HCT116 (cell line): ENCODE measurements around the gene APBA2. TPM values are rescaled to one million over a fixed set of nuclear protein-coding genes. Genes with fewer than 3 reads are reported as not detected.

ENCODE experiments used
- ATAC-seq: fragments of 200-7000 bp; cut with Tn5 transposase; 2 replicates; pipeline ENCODE4 v1.9.1; 2020; ENCODE audit warnings: mild to moderate bottlenecking, moderate library complexity
- BruUV-seq: library from RNA; stranded (reverse); fragments of 400-500 nt; replicated peaks from 2 replicates; lab custom pipeline; 2021; lab: Mats Ljungman, UMichigan
- CTCF ChIA-PET: fragments of 300-600 bp; sonication (Branson Sonifier 250); formaldehyde crosslinking; loops from one replicate; lab custom pipeline; 2021; ENCODE audit warnings: antibody characterized with exemption; lab: Charles Lee
- POLR2A ChIA-PET: fragments of 300-600, 350-600 bp; sonication (Branson Sonifier 250); formaldehyde crosslinking; loops from one replicate; lab custom pipeline; 2021; ENCODE audit warnings: antibody characterized with exemption; lab: Charles Lee
- RAD21 ChIA-PET, 2 experiments: fragments of 300-600 bp; sonication (Branson Sonifier 250); formaldehyde crosslinking; loops; one replicate each; lab custom pipeline; 2023; ENCODE audit warnings: low total read pairs in 2 of 2; ENCODE audit not compliant: uncharacterized antibody in 2 of 2, unreplicated experiment in 2 of 2, low non-redundant PET in 1 of 2; lab: Charles Lee
- DNase-seq: peaks from one replicate; pipeline ENCODE4 v3.0.0-alpha.2; 2010; ENCODE audit warnings: low read depth, low spot score
- H2AFZ ChIP-seq: fragments of 200-600 bp; shearing (Covaris generic), sonication (generic); 2 replicates; pipeline ENCODE4 v1.6.1; 2017; ENCODE audit warnings: low read depth, mixed run types, mixed read lengths, antibody characterized with exemption, low read length; ENCODE audit not compliant: poor library complexity, severe bottlenecking
- H3K27ac ChIP-seq: 2 replicates; pipeline ENCODE4 v1.5.1; 2012; ENCODE audit warnings: low read depth, low read length
- H3K27me3 ChIP-seq: fragments of 200-600 bp; sonication (generic); 2 replicates; pipeline ENCODE4 v1.6.1; 2016; ENCODE audit warnings: mixed run types, low read length, mixed read lengths; ENCODE audit not compliant: insufficient read depth
- H3K36me3 ChIP-seq, 2 experiments: fragments of 200-500 bp in 1 of 2; fragments of 200-600 bp in 1 of 2; sonication (Bioruptor generic) in 1 of 2; sonication (generic) in 1 of 2; 2 replicates each; pipeline versions ENCODE4 v1.5.1 to v1.6.1; 2014 to 2016; ENCODE audit warnings: low read length in 2 of 2, inconsistent platforms in 1 of 2, mixed read lengths in 1 of 2, mixed run types in 1 of 2; ENCODE audit not compliant: insufficient read depth in 2 of 2, control insufficient read depth in 1 of 2
- H3K4me1 ChIP-seq, 2 experiments: fragments of 200-600 bp in 1 of 2; sonication (generic) in 1 of 2; 2 replicates each; pipeline versions ENCODE4 v1.5.1 to v1.6.1; 2012 to 2017; ENCODE audit warnings: low read length in 2 of 2, inconsistent platforms in 1 of 2, mild to moderate bottlenecking in 1 of 2, mixed read lengths in 1 of 2, mixed run types in 1 of 2, moderate library complexity in 1 of 2; ENCODE audit not compliant: insufficient read depth in 2 of 2, control insufficient read depth in 1 of 2
- H3K4me2 ChIP-seq: fragments of 200-600 bp; sonication (generic); 2 replicates; pipeline ENCODE4 v1.6.1; 2017; ENCODE audit warnings: mixed run types, low read length, mixed read lengths
- H3K4me3 ChIP-seq, 2 experiments: fragments of 200-600 bp in 1 of 2; sonication (generic) in 1 of 2; replicated peaks in 1 of 2; 2 replicates each; pipeline ENCODE4 v1.5.1; 2011 to 2016; ENCODE audit warnings: low read length in 2 of 2, control low read depth in 1 of 2, low read depth in 1 of 2, mild to moderate bottlenecking in 1 of 2, mixed read lengths in 1 of 2, mixed run types in 1 of 2
- H3K79me2 ChIP-seq: fragments of 200-600 bp; sonication (generic); 2 replicates; pipeline ENCODE4 v1.6.1; 2017; ENCODE audit warnings: mild to moderate bottlenecking, mixed run types, low read length, moderate library complexity, mixed read lengths; ENCODE audit not compliant: insufficient read depth
- H3K9ac ChIP-seq: fragments of 200-600 bp; sonication (generic); 2 replicates; pipeline ENCODE4 v1.6.1; 2016; ENCODE audit warnings: low read length, mixed read lengths
- H3K9me2 ChIP-seq: fragments of 200-600 bp; sonication (generic), shearing (Covaris generic); 2 replicates; pipeline ENCODE4 v1.6.1; 2017; ENCODE audit warnings: mixed run types, mild to moderate bottlenecking, moderate library complexity; ENCODE audit not compliant: insufficient read depth
- H3K9me3 ChIP-seq, 2 experiments: fragments of 200-500 bp in 1 of 2; fragments of 200-600 bp in 1 of 2; sonication (Bioruptor generic) in 1 of 2; sonication (generic) in 1 of 2; 2 replicates each; pipeline ENCODE4 v1.6.1; 2014 to 2017; ENCODE audit warnings: low read length in 2 of 2, mixed read lengths in 2 of 2, inconsistent platforms in 1 of 2, low read depth in 1 of 2, mild to moderate bottlenecking in 1 of 2, mixed run types in 1 of 2, moderate library complexity in 1 of 2; ENCODE audit not compliant: control insufficient read depth in 1 of 2, insufficient read depth in 1 of 2
- H4K20me1 ChIP-seq: fragments of 200-600 bp; sonication (generic), shearing (Covaris generic); 2 replicates; pipeline ENCODE4 v1.6.1; 2017; ENCODE audit warnings: mixed run types, mild to moderate bottlenecking, moderate library complexity; ENCODE audit not compliant: insufficient read depth
- CBX3 ChIP-seq: IDR thresholded peaks from 2 replicates; pipeline ENCODE4 v1.6.1; 2012; ENCODE audit warnings: low read depth
- CEBPB ChIP-seq: IDR thresholded peaks from 2 replicates; pipeline ENCODE4 v1.6.1; 2012; ENCODE audit warnings: low read depth
- EGR1 ChIP-seq: IDR thresholded peaks from 2 replicates; pipeline ENCODE4 v1.6.1; 2012; ENCODE audit warnings: low read depth
- ELF1 ChIP-seq: IDR thresholded peaks from 2 replicates; pipeline ENCODE4 v1.6.1; 2012; ENCODE audit warnings: low read depth, borderline replicate concordance
- EZH2phosphoT487 ChIP-seq: fragments of 200-600 bp; IDR thresholded peaks from 2 replicates; pipeline ENCODE4 v1.6.1; 2018; ENCODE audit warnings: antibody characterized with exemption, borderline replicate concordance
- FOSL1 ChIP-seq: IDR thresholded peaks from 2 replicates; pipeline ENCODE4 v1.6.1; 2012; ENCODE audit warnings: low read depth
- JUND ChIP-seq: IDR thresholded peaks from 2 replicates; pipeline ENCODE4 v1.6.1; 2012
- POLR2A ChIP-seq: IDR thresholded peaks from 2 replicates; pipeline ENCODE4 v1.7.0; 2011; ENCODE audit warnings: borderline replicate concordance; ENCODE audit not compliant: insufficient read depth, insufficient read length; ENCODE audit errors: extremely low read depth
- POLR2AphosphoS5 ChIP-seq: IDR thresholded peaks from 2 replicates; pipeline ENCODE4 v1.6.1; 2011; ENCODE audit warnings: mild to moderate bottlenecking, low read depth, low read length, moderate library complexity
- RAD21 ChIP-seq: IDR thresholded peaks from 2 replicates; pipeline ENCODE4 v1.6.1; 2012; ENCODE audit warnings: low read depth, mild to moderate bottlenecking
- SIN3A ChIP-seq: IDR thresholded peaks from 2 replicates; pipeline ENCODE4 v1.6.1; 2012; ENCODE audit warnings: low read depth
- SP1 ChIP-seq: IDR thresholded peaks from 2 replicates; pipeline ENCODE4 v1.6.1; 2012; ENCODE audit warnings: low read depth
- SRF ChIP-seq: IDR thresholded peaks from 2 replicates; pipeline ENCODE4 v1.6.1; 2012; ENCODE audit warnings: low read depth
- TCF7L2 ChIP-seq: IDR thresholded peaks from 2 replicates; pipeline ENCODE4 v1.7.0; 2011; ENCODE audit warnings: borderline replicate concordance, inconsistent platforms; ENCODE audit not compliant: insufficient read depth, insufficient read length; ENCODE audit errors: extremely low read depth
- YY1 ChIP-seq: IDR thresholded peaks from 2 replicates; pipeline ENCODE4 v1.6.1; 2011; ENCODE audit warnings: low read length, low read depth, moderate library complexity, mild to moderate bottlenecking; ENCODE audit not compliant: insufficient replicate concordance; ENCODE audit errors: extremely low read depth
- ZFX ChIP-seq: fragments of 450-650 bp; IDR thresholded peaks from 2 replicates; pipeline ENCODE4 v1.6.1; 2017
- intact Hi-C: fragments of 100-400 bp; cut with micrococcal nuclease; formaldehyde crosslinking; loops from 2 replicates; pipeline ENCODE4 v1.10.0; 2022
- total RNA-seq: library from RNA; stranded (reverse); gene quantifications from one replicate; pipeline ENCODE4 v1.2.1, GENCODE V29; 2021; ENCODE audit not compliant: unreplicated experiment
- TF ChIP-seq, protein P1 (sequence below): IDR thresholded peaks from 2 replicates; pipeline ENCODE4 v1.6.1; 2012
- TF ChIP-seq, protein P2 (sequence below): IDR thresholded peaks from 2 replicates; pipeline ENCODE4 v1.6.1; 2012
- TF ChIP-seq, protein P3 (sequence below): IDR thresholded peaks from 2 replicates; pipeline ENCODE4 v1.6.1; 2012; ENCODE audit warnings: low read depth
- TF ChIP-seq, protein P4 (sequence below), 3 experiments: fragments of 200-600 bp in 1 of 3; sonication (generic) in 1 of 3; IDR thresholded peaks in 2 of 3; conservative IDR thresholded peaks in 1 of 3; 2 replicates each; pipeline ENCODE4 v1.5.1; 2012 to 2017; ENCODE audit warnings: low read depth in 2 of 3, low read length in 2 of 3, antibody characterized with exemption in 1 of 3, borderline replicate concordance in 1 of 3, control low read depth in 1 of 3, mild to moderate bottlenecking in 1 of 3, mixed read lengths in 1 of 3, mixed run types in 1 of 3, moderate library complexity in 1 of 3; ENCODE audit not compliant: insufficient read depth in 1 of 3

The APBA2 gene
- total RNA-seq, 1 experiment from 2014 or later = 0.47 TPM

DNA sequence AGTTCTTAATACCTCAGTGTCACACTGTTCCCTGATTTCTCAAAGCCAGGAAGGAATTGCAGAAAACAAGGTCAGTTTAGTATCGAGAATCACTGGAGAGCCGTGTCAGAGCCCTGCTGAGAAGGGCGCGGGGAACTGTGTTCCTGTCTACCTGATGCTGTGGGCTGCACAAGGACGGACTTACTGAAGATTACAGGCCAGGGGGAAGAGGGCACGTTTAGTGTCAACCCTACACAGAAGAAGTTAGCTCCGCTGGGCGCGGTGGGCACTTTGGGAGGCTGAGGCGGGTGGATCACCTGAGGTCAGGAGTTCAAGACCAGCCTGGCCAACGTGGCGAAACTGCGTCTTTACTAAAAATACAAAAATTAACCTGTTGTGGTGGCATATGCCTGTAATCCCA lies 104.1 kb downstream of the APBA2 start:
- no peaks in the 10 kb centered on the region for H3K9me3 ChIP-seq
- H3K4me1 ChIP-seq = no peaks in the 10 kb centered on the region
- no peak overlapping the region for H3K27ac ChIP-seq
- H3K9ac ChIP-seq = no peak overlapping the region
- no peak overlapping the region for H3K4me2 ChIP-seq
- DNase-seq (no peak), ATAC-seq (no peak)
- no peaks in the 10 kb centered on the region for H4K20me1 ChIP-seq
- no peaks in the 10 kb centered on the region for H3K36me3 ChIP-seq
- H3K9me2 ChIP-seq = no peaks in the 10 kb centered on the region
- H3K79me2 ChIP-seq = no peaks in the 10 kb centered on the region
- intact Hi-C loops = loop anchor here (10.0 kb wide), 1 partner anchor 575 kb away; no protein-coding TSS in a partner anchor
- no TSS peak for BruUV-seq
- H3K4me3 ChIP-seq = no peak overlapping the region
- H2AFZ ChIP-seq = no peak overlapping the region
- TF ChIP-seq, protein P1, sequence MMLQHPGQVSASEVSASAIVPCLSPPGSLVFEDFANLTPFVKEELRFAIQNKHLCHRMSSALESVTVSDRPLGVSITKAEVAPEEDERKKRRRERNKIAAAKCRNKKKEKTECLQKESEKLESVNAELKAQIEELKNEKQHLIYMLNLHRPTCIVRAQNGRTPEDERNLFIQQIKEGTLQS = no peak
- TF ChIP-seq, protein P2, sequence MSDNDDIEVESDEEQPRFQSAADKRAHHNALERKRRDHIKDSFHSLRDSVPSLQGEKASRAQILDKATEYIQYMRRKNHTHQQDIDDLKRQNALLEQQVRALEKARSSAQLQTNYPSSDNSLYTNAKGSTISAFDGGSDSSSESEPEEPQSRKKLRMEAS = no peak
- TF ChIP-seq, protein P3, sequence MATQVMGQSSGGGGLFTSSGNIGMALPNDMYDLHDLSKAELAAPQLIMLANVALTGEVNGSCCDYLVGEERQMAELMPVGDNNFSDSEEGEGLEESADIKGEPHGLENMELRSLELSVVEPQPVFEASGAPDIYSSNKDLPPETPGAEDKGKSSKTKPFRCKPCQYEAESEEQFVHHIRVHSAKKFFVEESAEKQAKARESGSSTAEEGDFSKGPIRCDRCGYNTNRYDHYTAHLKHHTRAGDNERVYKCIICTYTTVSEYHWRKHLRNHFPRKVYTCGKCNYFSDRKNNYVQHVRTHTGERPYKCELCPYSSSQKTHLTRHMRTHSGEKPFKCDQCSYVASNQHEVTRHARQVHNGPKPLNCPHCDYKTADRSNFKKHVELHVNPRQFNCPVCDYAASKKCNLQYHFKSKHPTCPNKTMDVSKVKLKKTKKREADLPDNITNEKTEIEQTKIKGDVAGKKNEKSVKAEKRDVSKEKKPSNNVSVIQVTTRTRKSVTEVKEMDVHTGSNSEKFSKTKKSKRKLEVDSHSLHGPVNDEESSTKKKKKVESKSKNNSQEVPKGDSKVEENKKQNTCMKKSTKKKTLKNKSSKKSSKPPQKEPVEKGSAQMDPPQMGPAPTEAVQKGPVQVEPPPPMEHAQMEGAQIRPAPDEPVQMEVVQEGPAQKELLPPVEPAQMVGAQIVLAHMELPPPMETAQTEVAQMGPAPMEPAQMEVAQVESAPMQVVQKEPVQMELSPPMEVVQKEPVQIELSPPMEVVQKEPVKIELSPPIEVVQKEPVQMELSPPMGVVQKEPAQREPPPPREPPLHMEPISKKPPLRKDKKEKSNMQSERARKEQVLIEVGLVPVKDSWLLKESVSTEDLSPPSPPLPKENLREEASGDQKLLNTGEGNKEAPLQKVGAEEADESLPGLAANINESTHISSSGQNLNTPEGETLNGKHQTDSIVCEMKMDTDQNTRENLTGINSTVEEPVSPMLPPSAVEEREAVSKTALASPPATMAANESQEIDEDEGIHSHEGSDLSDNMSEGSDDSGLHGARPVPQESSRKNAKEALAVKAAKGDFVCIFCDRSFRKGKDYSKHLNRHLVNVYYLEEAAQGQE = no peak
- TF ChIP-seq FOSL1 (no peak), ZFX (no peak), ELF1 (no peak), CBX3 (no peak), SRF (no peak), TCF7L2 (no peak), EZH2phosphoT487 (no peak), EGR1 (no peak), POLR2AphosphoS5 (no peak), POLR2A (no peak), SIN3A (no peak), CEBPB (no peak), YY1 (no peak), RAD21 (no peak), JUND (no peak), SP1 (no peak)
- TF ChIP-seq, protein P4, sequence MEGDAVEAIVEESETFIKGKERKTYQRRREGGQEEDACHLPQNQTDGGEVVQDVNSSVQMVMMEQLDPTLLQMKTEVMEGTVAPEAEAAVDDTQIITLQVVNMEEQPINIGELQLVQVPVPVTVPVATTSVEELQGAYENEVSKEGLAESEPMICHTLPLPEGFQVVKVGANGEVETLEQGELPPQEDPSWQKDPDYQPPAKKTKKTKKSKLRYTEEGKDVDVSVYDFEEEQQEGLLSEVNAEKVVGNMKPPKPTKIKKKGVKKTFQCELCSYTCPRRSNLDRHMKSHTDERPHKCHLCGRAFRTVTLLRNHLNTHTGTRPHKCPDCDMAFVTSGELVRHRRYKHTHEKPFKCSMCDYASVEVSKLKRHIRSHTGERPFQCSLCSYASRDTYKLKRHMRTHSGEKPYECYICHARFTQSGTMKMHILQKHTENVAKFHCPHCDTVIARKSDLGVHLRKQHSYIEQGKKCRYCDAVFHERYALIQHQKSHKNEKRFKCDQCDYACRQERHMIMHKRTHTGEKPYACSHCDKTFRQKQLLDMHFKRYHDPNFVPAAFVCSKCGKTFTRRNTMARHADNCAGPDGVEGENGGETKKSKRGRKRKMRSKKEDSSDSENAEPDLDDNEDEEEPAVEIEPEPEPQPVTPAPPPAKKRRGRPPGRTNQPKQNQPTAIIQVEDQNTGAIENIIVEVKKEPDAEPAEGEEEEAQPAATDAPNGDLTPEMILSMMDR (IDR thresholded peaks at IDR 0.05 in 2 of 3, conservative IDR thresholded peaks at IDR 0.05 in 1 of 3; ENCODE audit: borderline replicate concordance in 1 of 3, insufficient read depth in 1 of 3, low read depth in 2 of 3, low read length in 2 of 3) = no peak
- RAD21 ChIA-PET = no interaction called here
- H3K27me3 ChIP-seq = no peaks in the 10 kb centered on the region
- POLR2A ChIA-PET = no interaction called here
- CTCF ChIA-PET = interaction anchor here (1.3 kb wide), 1 partner anchor 16 kb away, joined by 4 read pairs; no protein-coding TSS in a partner anchor
